Colonic mucosa (tissue), 4 donors: Measurements from ENCODE around the gene PNISR. TPM values are rescaled to one million over a fixed set of nuclear protein-coding genes. Genes with fewer than 3 reads are reported as not detected.

Experiments used
- DNase-seq: peaks from one replicate; pipeline ENCODE4 v3.0.0-alpha.2; 2020
- H3K27ac ChIP-seq: fragments of 200-600 bp; one replicate; pipeline ENCODE4 v1.8.0; 2021
- H3K27me3 ChIP-seq: fragments of 200-600 bp; one replicate; pipeline ENCODE4 v1.8.0; 2021
- H3K36me3 ChIP-seq: fragments of 200-600 bp; one replicate; pipeline ENCODE4 v1.8.0; 2021
- H3K4me1 ChIP-seq: fragments of 200-600 bp; one replicate; pipeline ENCODE4 v1.8.0; 2021; ENCODE audit warnings: mild to moderate bottlenecking
- H3K4me3 ChIP-seq: fragments of 200-600 bp; one replicate; pipeline ENCODE4 v1.8.0; 2021
- H3K9ac ChIP-seq, 2 donors: one replicate each; pipeline ENCODE4 v1.7.0; 2013; ENCODE audit warnings: control low read depth in 2 of 2, low read depth in 2 of 2, low read length in 2 of 2
- H3K9me3 ChIP-seq: fragments of 200-600 bp; one replicate; pipeline ENCODE4 v1.8.0; 2021
- intact Hi-C: fragments of 100-400 bp; cut with DNase I; formaldehyde crosslinking; loops from one replicate; pipeline ENCODE4 v1.14.1; 2022
- total RNA-seq, 2 donors: library from RNA; stranded (reverse); fragmentation: NEBNext Ultra II Directional in 1 of 2; extraction: Animal tissue kit (Norgen Biotek cat#: 25700) in 1 of 2; gene quantifications; one replicate each; pipeline ENCODE4 v1.2.1, GENCODE V29; 2021
- TF ChIP-seq, protein P1 (sequence below): fragments of 200-600 bp; IDR thresholded peaks from one replicate; pipeline ENCODE4 v1.8.0; 2022; ENCODE audit warnings: antibody characterized with exemption, mild to moderate bottlenecking
- donor health status: healthy.
- donor health status: DM: no; HTN: no; CAD: no.
- donor health status: DM: no; HTN: no; CAD: no.

Gene PNISR
- total RNA-seq, 2 donors from 2014 or later = 58.5 to 61.4 TPM

DNA sequence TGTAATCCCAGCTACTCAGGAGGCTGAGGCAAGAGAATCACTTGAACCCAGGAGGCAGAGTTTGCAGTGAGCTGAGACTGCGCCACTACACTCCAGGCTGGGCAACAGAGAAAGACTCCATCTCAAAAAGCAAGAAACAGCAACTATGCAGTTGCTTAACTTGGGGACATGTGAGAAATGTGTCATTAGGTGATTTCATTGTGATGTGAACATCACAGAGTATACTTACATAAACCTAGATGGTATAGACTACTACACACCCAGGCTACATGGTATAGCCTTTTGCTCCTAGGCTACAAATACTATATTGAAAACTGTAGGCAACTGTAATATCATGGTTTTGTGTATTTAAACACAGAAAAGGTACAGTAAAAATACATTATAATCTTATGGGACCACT, 27.8 kb downstream of the PNISR start:
- no peaks in the 10 kb centered on the region for H3K36me3 ChIP-seq
- no peaks in the 10 kb centered on the region for H3K4me1 ChIP-seq
- no peaks in the 10 kb centered on the region for H3K27me3 ChIP-seq
- no peak overlapping the region for H3K9ac ChIP-seq
- H3K27ac ChIP-seq = no peak overlapping the region
- intact Hi-C loops = no loop called here
- TF ChIP-seq, protein P1, sequence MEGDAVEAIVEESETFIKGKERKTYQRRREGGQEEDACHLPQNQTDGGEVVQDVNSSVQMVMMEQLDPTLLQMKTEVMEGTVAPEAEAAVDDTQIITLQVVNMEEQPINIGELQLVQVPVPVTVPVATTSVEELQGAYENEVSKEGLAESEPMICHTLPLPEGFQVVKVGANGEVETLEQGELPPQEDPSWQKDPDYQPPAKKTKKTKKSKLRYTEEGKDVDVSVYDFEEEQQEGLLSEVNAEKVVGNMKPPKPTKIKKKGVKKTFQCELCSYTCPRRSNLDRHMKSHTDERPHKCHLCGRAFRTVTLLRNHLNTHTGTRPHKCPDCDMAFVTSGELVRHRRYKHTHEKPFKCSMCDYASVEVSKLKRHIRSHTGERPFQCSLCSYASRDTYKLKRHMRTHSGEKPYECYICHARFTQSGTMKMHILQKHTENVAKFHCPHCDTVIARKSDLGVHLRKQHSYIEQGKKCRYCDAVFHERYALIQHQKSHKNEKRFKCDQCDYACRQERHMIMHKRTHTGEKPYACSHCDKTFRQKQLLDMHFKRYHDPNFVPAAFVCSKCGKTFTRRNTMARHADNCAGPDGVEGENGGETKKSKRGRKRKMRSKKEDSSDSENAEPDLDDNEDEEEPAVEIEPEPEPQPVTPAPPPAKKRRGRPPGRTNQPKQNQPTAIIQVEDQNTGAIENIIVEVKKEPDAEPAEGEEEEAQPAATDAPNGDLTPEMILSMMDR = no peak
- H3K4me3 ChIP-seq = no peak overlapping the region
- DNase-seq = no peak
- no peaks in the 10 kb centered on the region for H3K9me3 ChIP-seq

DNA sequence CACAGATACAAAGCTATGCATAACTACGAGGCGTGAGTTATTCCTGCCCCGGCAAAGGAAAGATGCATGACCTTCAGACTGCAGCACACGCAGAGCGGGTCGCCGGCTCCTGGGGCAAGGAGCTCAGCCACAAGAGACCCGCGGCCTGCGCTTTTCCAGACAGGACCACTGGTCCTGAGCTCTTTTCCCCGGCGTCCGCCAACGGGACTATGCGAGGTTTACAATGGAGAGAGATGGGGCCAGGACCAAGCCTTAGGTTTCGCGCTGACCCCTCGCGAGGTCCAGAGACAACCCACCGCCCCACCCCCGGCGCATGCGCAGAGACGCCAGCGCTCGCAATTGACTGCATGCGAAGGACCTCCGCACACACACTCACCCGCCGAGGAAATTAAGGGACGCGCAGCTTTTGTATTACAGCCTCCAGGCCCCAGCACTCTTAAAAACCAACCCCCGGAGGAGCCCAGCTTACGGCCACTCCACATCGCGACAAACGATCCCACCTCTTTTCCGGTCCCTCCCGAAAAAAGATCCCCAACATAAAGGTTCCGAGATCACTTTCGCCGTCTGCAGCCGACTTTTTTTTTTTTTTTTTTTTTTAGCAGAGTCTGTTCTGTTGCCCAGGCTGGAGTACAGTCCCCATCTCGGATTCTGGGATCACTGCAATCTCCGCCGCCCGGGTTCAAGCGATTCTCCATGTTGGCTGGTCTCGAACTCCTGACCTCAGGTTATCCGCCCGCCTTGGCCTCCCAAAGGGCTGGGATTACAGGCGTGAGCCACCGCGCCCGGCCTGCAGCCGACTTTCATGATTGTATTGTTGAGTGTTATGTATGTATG, 31.2 kb downstream of the PNISR start, which contains the start of gene COQ3:
COQ3 (minus strand) TSS at position 498 of the 834 bp plus-strand sequence; CDS start at position 482, 16 bp downstream.
- peak; percentile 79 for DNase-seq
- intact Hi-C loops = no loop called here
- Histone ChIP-seq H3K9me3 (no peaks in the 10 kb centered on the region), H3K27me3 (no peaks in the 10 kb centered on the region), H3K27ac (peak within 1 kb of the TSS; percentile 48), H3K4me3 (peak within 1 kb of the TSS; percentile 80), H3K9ac (peak within 1 kb of the TSS; percentile 74 to 85), H3K4me1 (no peaks in the 10 kb centered on the region), H3K36me3 (no peaks in the 10 kb centered on the region)
- TF ChIP-seq, protein P1 = no peak

DNA sequence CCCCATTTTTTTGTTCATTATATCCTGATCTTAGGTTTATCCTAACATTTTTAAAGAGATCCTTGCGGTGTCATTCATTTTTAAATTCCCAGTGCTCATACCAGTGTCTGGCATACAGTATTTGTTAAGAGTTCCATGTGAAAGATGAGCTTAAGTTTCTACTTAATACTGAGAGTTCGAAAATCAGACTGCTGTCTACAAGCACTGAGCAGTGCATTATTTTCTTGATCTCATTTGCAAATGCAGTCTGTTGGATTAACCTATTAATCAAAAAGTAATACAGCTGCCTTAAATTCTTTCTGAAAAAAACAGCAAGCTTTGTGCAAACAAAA, 31.8 kb downstream of the PNISR start:
- H3K27me3 ChIP-seq = no peaks in the 10 kb centered on the region
- no peaks in the 10 kb centered on the region for H3K4me1 ChIP-seq
- intact Hi-C loops = no loop called here
- peak overlapping the region; percentile 74 to 85 for H3K9ac ChIP-seq
- H3K36me3 ChIP-seq = no peaks in the 10 kb centered on the region
- peak overlapping the region; percentile 48 for H3K27ac ChIP-seq
- no peaks in the 10 kb centered on the region for H3K9me3 ChIP-seq
- TF ChIP-seq, protein P1 = no peak
- no peak for DNase-seq
- H3K4me3 ChIP-seq = peak overlapping the region; percentile 80

DNA sequence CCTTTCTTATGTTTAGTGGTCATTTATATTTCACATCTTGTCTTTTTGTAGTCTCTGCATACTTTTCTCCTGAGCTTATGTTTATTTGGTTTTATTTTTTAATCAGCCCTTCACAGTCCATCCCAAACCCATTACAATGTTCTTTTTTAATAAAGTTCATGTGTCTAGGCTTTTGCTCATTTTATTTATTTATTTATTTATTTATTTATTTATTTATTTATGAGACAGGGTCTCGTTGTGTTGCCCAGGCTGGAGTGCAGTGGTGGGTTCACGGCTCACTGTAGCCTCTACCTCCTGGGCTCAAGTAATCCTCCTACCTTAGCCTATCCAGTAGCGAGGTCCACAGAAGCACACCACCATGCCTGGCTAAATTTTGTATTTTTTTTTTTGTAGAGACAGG, 34.2 kb downstream of the PNISR start:
- no peaks in the 10 kb centered on the region for H3K4me1 ChIP-seq
- no peaks in the 10 kb centered on the region for H3K9me3 ChIP-seq
- no peak overlapping the region for H3K4me3 ChIP-seq
- no peak overlapping the region for H3K9ac ChIP-seq
- DNase-seq = no peak
- TF ChIP-seq, protein P1 = no peak
- no peaks in the 10 kb centered on the region for H3K27me3 ChIP-seq
- intact Hi-C loops = no loop called here
- no peak overlapping the region for H3K27ac ChIP-seq
- H3K36me3 ChIP-seq = no peaks in the 10 kb centered on the region

DNA sequence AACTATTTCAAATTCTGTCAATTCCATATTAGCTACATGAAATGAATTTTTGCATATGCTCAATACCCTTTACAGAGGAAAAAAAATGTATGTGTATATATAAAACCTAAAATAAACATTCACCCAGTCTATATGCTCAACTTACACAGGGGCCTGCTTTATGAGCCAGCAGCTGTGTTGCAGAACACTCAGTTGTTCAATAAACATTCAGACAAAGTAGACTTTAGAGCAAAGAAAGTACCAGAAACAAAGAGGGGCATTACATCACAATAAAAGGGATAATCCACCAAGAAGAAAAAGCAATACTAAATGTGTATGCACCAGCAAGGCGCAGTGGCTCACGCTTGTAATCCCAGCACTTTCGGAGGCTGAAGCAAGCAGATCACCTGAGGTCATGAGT, 40.6 kb downstream of the PNISR start:
- Histone ChIP-seq H3K27me3 (no peaks in the 10 kb centered on the region), H3K4me1 (no peaks in the 10 kb centered on the region), H3K9ac (no peak overlapping the region), H3K9me3 (no peaks in the 10 kb centered on the region), H3K36me3 (no peaks in the 10 kb centered on the region), H3K4me3 (no peak overlapping the region), H3K27ac (no peak overlapping the region)
- intact Hi-C loops = no loop called here
- no peak for DNase-seq
- TF ChIP-seq, protein P1 = no peak
